GF-D8 (cell line): ENCODE results near the gene CTSD.
"Not testable (repeated sequence)": the region's sequence is repeated elsewhere in the genome, so short reads cannot be mapped to it uniquely, and the experiment has no call there.

ENCODE experiments used
- DNase-seq: peaks from one replicate; lab custom pipeline; 2025; lab: John Stamatoyannopoulos, UW

CTSD gene

DNA sequence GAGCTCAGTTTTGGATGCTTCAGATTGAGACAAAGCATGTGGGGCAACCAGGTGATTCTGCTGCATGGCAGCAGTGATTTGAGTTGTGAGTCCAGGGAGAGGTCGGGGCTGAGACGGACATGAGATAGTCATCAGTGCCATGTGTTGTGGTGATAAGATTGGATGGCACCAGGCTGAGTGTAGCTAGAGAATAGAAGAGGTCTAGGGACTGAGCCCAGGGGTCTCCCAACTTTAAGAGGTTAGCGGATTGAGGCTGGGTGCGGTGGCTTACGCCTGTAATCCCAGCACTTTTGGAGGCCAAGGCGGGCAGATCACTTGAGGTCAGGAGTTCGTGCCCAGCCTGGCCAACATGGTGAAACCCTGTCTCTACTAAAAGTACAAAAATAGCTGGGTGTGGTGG, 6.3 kb upstream of the CTSD start:
- no peak for DNase-seq

DNA sequence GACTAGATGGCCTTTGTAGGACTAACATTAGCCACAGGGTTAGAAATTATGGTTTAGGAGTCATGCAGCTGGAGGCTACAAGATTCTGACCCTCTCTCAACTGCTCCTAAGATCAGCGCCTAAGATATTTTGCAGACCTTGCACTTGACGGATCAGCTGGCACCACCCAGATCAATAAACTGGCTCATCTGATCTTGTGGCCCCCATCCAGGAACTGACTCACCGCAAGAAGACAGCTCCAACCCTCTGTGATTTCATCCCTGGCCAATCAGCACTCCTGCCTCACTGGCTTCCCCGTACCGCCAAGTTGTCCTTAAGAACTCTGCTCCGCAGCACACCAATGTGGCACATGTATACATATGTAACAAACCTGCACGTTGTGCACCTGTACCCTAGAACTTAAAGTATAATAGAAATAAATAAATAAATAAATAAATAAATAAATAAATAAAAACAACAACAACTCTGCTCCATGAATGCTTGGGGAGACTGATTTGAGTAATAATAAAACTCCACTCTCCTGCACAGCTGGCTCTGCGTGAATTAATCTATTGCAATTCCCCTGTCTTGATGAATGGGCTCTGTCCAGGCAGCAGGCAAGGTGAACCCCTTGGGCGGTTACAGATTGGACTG, 5.7 kb upstream of the CTSD start:
- DNase-seq = not testable (repeated sequence)

DNA sequence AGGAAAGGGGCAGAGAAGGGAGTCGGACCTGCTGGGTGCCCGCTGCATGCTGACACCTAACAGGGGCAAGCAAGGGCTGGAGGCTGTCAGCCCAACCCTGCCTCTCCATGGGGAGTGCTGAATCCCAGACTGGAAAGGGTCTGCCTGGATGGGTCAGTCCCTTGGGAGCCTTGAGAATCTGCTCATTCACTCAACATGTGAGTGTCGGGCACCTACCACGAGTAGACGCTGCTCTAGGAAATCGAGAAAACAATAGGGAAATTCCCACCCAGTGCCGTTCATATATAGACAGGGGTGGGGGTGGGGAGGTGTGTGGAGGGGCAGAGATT, 4.4 kb upstream of the CTSD start:
- no peak for DNase-seq

DNA sequence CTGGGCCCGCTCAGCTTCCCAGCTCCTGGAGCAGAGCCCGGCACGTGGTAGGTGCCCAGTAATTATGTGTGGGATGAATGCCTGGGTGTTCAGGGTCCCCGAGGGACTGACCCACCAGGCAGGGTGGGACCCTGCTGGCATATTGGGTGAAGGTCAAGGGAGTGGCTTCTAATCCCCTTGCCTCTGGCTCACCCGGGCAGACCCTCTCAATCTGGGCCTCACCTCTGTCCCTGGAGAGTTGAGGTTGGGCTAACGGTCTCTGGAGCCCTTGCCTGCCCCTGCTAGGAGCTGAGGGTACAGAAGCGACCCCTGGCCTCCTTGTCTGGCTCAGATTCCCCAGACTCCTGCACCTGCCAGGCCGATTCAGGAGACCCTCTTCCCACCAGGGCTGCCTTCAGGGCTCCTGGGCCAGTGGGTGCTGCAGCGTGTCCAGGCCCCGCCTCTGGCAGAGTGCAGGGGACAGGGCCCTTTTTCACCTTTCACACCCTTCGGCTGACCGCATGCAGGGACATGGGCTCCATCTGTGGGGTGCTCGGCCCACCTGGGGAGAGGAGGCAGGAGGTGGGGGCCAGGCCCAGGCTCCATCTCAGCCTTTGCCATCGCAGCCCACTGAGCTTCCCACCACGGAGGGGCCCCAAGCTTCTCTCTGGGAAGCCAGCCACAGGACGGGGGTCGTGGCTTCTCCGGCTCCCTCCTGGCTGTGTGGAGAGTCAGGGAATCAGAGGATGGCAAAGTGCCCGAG, 3.8 kb upstream of the CTSD start:
- DNase-seq = no peak

DNA sequence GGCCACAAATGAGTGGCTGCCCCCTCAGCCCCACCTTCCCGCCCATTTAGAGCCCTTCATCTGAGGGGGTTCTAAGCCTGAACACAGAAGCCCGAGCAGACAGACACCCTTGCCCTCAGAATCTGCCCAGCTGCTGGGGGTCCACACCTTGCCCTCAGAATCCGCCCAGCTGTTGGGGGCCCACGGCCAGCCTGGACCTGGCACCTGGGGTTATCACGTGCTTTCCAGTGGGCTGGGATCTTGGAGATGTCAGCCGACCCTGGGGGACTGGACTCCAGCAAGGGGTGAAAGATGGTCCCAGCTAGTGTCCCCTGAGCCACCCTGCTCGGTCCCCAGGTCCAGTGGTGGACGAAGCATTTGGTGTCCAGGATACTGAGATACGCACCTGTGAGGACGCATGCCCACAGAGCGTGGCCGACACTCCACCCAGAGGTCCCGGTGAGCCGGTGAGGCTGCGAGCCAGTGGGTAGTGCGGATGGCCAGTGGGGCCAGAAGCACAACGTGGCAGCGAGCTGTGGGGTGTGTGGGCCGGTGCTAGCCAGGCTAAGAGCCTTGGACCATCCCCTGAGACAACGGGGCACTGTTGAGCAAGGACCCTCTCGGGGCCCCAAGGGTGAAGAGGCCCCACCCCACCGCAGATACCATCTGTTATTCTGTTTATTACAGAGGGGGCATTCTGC, 3.1 kb upstream of the CTSD start:
- no peak for DNase-seq

DNA sequence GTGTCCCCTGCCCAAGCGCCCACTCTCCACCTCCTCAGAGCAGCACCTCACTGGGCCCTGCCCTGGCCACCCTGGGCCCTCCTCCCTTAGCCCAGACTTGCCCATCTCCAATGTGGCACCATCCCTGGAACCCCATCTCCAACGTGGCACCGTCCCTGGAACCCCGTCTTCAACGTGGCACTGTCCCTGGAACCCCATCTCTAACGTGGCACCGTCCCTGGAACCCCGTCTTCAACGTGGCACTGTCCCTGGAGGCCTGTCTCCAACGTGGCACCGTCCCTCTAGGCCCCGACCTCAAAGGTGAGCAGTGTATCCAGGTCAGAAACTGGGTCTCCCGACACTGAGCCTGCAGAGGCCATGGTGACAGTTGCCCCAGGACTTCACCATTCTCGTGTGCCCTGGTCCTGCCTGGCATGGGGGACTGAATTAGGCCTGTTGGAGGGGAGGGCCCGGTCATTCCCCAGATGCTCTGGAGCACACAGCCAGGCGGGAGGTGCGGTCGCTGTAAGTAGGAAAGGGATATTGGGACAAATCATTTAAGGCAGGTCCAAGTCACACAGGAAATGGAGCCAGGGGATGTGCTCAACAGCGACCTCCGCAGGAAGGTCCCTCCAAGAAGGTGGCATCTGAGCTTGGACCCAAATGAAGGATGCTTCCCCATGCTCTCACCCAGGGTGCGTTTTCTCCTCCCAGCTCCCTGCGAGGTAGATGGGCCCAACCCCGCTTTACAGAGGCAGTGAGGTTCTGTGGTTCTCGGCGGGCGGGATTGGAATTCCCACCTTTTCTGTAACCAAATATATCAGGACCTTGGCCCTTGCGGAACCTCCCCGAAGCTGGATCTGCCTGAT, 2.4 kb upstream of the CTSD start:
- no peak for DNase-seq

DNA sequence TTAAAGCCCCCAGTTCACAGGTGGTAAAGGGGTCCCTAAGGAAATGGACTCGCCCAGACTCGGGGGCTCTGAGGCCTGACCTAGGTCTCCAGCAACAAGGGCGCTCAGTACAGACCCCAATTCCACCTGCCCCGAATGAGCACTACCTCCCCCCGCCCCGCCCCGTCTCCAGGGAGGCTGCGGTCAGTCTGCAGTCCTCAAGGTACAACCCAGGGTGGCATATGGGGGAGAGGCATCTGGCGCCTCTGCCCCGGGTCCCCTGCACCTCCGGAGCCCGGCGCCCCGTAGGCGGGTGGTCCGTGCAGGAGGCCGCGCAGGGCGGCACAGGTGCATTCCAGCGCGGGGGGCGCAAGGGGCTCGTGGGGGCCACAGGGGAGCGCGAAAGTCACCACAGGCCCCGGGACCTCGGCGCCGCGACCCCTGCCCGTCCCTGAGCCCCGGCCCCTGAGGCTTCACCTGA, 361 bp downstream of the CTSD start:
- DNase-seq = no peak

DNA sequence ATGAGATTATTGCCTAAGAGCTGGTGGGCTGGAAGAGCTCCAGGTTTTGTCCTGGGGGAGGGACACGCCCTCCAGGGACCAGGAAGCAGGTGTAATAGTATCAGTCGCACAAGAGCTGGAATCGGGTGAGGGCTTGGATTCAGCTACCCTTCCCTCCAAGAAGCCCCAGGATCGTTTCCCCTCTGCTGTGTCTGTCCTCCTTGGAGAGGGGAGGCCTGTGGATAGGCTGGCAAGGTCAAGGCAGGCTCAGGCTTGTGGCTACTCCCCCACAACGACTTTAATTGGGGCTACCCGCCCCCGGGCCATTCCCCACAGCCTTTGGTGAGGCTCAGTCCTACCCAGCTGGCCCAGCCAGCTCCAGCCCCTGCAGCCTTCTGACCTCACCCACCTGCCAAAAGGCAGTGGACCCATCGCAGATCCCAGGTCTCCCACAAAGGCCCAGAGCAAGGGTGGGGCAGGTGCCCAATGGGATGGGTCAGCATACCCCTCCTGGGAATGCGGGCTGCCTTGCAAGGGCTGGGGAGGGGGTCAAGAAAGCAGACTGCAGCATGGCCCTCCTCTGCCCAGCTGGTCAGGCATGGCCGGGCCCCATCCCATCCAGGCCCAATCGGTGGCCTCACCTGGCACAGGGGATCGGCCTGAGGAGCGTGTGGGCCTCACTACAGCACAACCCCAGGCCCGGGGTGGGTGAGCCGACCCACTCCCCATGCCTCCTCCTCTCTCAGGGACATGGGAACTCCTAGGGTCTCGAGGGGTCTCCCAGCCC, 1.0 kb downstream of the CTSD start:
- peak; percentile 17 for DNase-seq

DNA sequence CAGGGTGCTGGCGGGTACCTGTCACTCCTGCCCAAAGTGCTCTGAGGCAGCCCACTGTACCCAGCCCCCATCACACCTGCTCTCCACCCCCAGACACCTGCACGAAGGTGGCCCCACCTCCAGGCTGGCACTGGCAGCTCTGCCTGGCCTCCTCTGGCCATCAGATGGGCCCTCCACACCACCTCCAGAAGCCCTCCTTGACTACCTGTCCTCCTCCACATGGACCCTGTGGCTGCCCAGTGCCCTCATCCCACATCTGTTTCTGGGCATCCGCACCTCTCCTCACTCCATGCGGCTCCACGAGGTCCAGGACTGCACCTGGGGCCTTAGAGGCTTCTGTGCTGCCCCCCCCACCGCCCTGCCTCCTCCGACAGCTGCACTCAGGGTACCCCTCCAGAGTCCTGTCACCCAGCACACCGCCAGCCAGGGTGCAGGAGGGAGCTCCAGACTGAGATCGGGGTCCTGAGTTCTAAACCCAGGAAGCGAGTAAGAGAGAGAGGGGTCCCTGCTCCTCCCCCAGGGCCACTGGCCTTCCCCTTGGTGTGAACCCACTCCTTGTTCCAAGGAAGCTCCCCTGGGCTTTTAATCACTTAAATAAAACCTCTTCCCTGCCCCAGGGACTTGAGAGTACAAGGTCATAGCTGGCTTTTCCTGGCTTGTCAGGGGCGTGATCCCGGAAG, 1.7 kb downstream of the CTSD start:
- no peak for DNase-seq

DNA sequence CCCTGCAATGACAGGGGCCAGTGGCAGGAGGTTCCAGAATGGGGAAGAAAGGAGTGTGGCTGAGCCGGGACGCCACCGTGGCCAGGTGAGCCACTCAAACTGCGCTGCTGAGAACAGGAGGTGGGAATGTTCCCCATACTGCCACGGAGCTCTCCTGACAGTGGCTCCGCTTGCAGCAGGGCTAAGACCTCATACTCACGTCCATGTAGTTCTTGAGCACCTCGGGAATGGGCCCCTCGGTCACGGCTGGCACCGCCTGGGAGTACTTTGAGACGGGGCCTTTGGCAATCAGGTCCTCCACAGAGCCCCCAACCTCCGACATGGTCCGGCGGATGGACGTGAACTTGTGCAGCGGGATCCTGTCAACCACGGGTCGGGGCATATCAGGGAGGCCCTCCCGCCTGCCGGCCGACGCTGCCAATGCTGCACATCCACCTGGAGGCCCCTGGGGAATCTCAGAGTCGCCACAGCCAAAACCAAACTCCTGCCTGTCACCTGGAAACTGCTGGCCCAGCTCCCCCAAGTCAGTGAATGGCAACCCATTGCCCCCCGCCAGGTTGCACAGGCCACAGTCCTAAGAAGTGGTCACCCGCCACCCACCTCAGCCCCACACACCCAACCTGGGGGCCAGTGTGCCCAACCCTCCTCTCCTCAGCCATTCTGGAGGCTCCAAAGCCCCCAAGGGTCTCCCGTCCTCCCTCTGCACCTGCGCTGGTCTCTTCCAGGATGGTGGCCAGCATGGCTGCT, 2.4 kb downstream of the CTSD start:
- no peak for DNase-seq

DNA sequence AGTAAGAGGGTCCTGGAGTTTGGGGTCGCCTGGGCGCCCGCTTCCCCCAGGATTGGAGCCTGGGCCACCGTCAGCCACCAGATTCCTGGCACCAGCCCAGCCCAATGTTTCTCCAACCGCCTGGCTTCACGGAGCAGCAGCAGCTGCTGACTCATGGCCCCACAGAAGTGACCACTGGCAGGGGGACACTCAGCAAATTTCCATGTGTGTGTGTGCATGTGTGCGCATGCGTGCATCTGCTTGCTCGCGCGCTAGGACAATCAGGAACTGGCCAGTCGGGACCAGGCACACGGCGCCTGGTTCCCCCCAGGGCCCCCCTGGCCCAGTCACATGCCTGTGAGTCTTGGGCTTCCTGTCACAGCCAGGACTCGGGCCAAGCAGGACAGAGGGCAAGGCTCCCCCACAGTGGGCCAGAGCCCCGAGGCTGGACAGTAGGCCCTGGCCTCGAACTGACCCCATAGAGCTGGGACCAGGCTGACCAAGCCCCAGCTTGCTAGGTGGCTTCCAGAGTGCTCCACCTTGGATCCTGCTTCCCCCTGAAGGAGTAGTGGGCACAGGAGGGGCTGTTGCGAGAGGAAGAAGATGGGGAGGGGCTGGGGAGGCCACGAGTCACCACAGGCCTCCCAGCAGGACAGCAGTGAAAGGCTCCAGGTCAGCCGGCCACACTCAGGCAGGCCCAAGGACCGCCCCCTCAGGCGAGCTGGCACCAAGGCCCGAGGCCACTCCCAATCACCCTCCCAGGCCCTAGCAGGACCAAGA, 3.2 kb downstream of the CTSD start:
- no peak for DNase-seq

DNA sequence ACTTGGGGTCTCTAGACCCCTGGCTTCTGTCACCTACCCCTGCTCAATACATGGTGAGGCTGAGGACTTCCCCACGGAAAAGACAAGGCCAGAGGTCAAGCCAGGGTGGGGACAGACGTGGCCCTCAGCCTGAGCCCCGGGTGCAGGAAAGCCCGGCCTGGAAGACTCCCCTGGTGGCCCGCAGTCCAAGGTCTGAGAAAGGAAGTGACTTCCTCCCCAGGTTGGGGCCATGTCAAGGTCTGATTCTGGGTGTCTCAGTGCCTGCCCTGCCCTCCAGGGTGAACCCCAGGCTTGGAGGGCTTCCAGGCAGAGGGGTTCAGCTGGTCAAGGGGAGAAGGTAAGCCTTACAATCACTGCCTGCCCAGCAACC, 3.9 kb downstream of the CTSD start:
- DNase-seq = no peak

DNA sequence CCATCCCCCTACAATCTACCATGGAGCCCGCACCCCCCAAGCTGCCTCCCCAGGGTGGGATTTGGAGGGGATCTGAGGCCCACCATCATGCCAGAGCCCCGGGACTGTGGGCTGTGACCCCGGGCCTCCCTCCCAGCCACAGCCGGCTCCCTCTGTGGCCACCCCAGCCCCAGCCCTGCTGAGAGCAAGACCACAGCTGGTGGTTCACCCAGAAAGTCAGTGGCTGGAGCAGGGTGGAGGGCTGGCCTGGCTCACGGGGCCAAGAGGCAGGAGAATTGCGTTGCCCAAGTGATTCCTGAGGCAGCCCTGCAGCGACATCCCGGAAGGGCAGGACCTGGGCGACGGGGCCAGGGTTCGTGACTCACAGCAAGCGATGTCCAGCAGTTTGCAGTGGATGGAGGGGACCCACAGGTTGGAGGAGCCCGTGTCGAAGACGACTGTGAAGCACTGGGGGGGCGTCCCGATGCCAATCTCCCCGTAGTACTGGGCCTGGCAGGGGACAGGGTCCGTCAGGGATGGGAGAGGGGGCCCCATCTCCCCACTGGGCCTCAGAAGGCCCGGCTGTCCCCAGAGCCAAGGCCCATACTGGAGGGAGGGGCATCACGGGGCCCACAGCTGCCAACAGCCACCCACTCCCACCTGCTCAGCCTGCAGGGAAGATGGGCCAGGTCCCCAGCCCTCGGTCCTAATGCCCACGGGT, 4.4 kb downstream of the CTSD start:
- DNase-seq = no peak

DNA sequence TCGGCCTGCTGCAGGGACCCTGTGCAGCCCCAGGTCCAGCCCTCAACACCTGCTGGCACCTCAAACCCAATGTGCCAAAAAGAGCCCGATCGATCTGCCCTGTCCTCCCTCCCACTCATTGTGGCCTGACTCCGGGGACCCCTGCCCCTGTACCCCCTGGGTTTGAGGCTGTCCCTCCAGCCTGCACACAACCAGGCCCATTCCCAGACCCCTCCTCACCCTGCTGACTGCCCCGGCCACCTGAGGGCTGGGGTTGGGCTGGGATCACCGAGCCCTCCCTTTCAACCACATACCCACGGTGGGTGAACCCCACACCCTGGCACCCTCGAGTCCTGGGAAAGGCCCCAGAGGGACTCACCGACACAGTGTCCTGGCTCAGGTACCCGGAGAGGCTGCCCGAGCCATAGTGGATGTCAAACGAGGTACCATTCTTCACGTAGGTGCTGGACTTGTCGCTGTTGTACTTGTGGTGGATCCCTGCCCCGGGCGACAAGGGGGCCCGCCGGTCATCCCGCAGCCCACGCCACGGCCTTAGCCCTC, 5.0 kb downstream of the CTSD start:
- no peak for DNase-seq

DNA sequence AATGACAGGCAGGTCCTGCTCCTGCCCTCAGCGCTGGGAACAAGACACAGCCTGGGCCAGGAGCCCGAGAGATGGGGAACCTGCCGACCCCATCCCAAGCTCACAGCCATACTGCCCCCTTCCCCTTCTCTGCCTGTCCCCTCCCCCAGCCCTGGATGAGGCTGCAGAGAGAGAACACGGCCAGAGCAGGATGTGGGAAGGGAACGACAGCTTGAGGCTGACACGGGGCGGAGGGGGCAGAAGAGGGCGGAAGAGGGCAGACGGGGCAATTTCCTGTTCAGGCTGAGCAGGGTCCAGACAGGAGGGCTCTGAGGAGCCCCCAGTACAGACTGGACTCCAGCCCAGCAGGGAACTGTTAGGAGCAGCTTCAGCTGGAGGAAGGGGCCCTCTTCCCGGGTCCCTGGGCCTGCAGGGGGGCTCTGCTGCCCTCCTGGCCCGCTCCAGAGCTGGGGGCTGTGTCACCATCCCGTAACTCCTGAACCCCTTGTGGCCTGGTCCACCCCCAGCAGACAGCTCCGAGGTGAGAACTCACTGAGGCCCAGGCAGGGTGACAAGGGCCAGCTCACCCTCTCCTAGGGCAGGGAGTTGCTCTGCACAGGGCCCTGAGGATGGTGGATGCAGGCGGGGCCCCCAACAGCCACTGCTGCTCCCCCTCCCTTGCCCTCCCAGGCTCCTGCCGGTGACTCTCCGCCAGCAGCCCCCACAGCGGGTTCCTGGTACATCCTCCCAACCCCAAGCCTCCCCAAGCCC, 5.7 kb downstream of the CTSD start:
- peak; percentile 17 for DNase-seq

DNA sequence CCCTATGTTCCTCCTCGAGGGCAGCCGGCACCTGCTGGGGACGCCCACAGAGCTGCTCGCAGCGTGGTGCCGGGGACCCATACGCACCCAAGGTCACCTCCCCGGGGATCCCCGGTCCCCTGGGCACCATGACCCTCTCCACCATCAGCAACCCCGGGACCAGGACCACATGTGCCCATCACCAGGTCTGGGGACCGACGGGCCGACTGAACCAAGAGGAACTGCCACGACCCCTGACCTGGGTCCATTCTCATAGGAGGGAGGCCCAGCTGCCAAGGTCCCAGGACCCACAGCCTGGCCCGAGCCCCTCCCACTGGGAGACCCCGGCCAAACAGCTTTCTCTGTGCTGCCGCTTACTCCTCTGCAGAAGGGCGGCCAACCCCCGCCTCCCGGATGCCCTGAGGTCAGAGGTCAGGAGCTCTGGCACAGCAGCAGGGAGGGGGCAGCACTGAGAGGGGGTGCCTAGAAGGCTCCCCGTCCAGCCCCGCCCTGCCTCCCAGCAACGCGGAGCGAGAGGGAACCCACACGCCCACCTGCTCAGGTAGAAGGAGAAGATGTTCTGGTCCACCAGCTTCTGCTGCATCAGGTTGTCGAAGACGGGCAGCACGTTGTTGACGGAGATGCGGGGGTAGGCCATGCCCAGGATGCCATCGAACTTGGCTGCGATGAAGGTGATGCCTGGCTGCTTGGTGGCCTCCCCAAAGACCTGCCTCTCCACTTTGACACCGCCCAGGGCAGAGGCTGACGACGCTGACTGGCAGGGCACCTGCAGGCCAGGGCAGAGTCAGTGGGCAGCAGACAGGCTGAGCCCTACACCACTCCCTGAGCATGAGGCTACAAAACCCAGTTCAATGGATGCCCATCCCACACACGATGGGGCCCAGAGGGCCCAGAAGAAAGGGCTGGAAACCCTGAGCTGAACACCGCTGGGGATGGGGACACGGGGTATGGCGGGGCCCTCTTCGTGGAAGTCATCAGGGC, 6.6 kb downstream of the CTSD start:
- no peak for DNase-seq
